Prostate gland (tissue), 2 donors: Measurements from ENCODE around the gene ABCC4. TPM values are rescaled to one million over a fixed set of nuclear protein-coding genes. Genes with fewer than 3 reads are reported as not detected.
A peak's percentile ranks its signal among the peaks of the same experiment; 100 is the strongest.

Source experiments
- DNase-seq: peaks from one replicate; pipeline ENCODE4 v3.0.0-alpha.2; 2019; ENCODE audit warnings: low spot score
- H3K27ac ChIP-seq, 2 donors: fragments of 200-600 bp; sonication (generic); 2 replicates each; pipeline ENCODE4 v1.5.1; 2017 to 2019
- H3K27me3 ChIP-seq: fragments of 200-600 bp; sonication (generic); replicated peaks from 2 replicates; pipeline ENCODE4 v1.5.1; 2019; ENCODE audit not compliant: insufficient read depth
- H3K36me3 ChIP-seq, 2 donors: fragments of 200-600 bp; sonication (generic); 1 replicate in 1 of 2; 2 replicates in 1 of 2; pipeline versions ENCODE4 v1.5.1 to v1.8.1; 2017 to 2019
- H3K4me1 ChIP-seq: fragments of 200-600 bp; sonication (generic); replicated peaks from 2 replicates; pipeline ENCODE4 v1.5.1; 2019
- H3K4me3 ChIP-seq, 2 donors: fragments of 200-600 bp; sonication (generic); 2 replicates each; pipeline ENCODE4 v1.5.1; 2017 to 2019
- H3K9me3 ChIP-seq: fragments of 200-600 bp; sonication (generic); 2 replicates; pipeline ENCODE4 v1.5.1; 2017
- POLR2A ChIP-seq: fragments of 450-650 bp; IDR thresholded peaks from one replicate; pipeline ENCODE4 v1.6.1; 2016; ENCODE audit warnings: antibody characterized with exemption, mild to moderate bottlenecking
- POLR2AphosphoS5 ChIP-seq: sonication (generic); formaldehyde crosslinking; IDR thresholded peaks from one replicate; pipeline ENCODE4 v1.6.1; 2017; ENCODE audit warnings: antibody characterized with exemption
- WGBS: methylation state at CpG from one replicate; pipeline ENCODE4 v1.1.5; 2018; 5-methylcytosine and 5-hydroxymethylcytosine counted together
- intact Hi-C: fragments of 100-400 bp; cut with DNase I; formaldehyde crosslinking; loops from one replicate; pipeline ENCODE4 v1.14.2; 2022
- total RNA-seq, 2 donors: library from RNA; depleted of rRNA; stranded (reverse); fragments of >200 nt; gene quantifications; one replicate each; pipeline ENCODE4 v1.1.0, GENCODE V29; 2016
- TF ChIP-seq, protein P1 (sequence below), 4 experiments: fragments of 200-600 bp in 2 of 4; fragments of 450-650 bp in 2 of 4; sonication (generic) in 2 of 4; IDR thresholded peaks; 1 replicate in 3 of 4; 2 replicates in 1 of 4; pipeline ENCODE4 v1.5.1; 2016 to 2019; ENCODE audit warnings: antibody characterized with exemption in 4 of 4, mild to moderate bottlenecking in 2 of 4, moderate library complexity in 2 of 4

The ABCC4 gene
- total RNA-seq, 2 donors from 2014 or later: 33.3 to 48.4 TPM

DNA sequence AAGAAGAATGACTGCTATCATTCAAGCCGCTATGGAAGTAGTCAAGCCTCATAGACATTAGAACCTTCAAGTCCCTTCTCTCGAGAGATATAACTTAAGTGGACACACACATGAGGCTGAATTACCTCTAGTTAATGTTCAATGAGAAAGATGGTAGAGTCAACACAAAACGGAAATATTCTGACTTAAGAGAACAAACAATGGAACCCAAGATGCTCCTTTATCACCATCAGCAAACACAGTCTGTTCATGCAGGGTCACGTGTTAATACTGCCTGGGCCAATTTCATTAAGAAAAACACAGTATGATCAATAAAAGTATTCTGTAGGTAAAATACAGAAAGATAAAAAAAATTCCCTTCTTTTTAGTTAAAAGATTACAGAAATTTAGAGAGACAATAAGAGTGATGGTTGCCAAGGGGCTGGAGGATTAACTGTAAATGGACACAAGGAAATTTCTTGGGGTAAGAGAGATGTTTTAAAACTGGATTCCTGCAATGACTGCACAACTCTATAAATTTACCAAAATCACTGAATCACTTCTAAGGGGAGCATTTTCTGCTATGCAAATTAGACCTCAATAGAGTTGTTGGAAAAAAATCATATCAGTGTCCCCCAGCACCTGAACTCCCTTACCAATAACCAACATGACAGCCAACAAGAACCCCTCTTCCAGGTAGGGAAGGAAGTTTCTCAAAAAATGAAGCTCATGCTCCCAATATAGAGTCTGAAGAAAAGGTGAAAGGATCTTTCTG, 256.6 kb downstream of the ABCC4 start:
- TF ChIP-seq, protein P1, sequence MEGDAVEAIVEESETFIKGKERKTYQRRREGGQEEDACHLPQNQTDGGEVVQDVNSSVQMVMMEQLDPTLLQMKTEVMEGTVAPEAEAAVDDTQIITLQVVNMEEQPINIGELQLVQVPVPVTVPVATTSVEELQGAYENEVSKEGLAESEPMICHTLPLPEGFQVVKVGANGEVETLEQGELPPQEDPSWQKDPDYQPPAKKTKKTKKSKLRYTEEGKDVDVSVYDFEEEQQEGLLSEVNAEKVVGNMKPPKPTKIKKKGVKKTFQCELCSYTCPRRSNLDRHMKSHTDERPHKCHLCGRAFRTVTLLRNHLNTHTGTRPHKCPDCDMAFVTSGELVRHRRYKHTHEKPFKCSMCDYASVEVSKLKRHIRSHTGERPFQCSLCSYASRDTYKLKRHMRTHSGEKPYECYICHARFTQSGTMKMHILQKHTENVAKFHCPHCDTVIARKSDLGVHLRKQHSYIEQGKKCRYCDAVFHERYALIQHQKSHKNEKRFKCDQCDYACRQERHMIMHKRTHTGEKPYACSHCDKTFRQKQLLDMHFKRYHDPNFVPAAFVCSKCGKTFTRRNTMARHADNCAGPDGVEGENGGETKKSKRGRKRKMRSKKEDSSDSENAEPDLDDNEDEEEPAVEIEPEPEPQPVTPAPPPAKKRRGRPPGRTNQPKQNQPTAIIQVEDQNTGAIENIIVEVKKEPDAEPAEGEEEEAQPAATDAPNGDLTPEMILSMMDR (IDR thresholded peaks at IDR 0.05): no peak
- TF ChIP-seq POLR2AphosphoS5: no peak
- TF ChIP-seq POLR2A: no peak
- no peaks in the 10 kb centered on the region for H3K36me3 ChIP-seq
- no peaks in the 10 kb centered on the region for H3K27me3 ChIP-seq
- DNase-seq: no peak
- no peak overlapping the region for H3K27ac ChIP-seq
- no peaks in the 10 kb centered on the region for H3K9me3 ChIP-seq
- H3K4me1 ChIP-seq: no peaks in the 10 kb centered on the region
- H3K4me3 ChIP-seq: no peak overlapping the region
- intact Hi-C loops: no loop called here
- 74% methylated on average over 4 of the region's 4 CpGs for WGBS

DNA sequence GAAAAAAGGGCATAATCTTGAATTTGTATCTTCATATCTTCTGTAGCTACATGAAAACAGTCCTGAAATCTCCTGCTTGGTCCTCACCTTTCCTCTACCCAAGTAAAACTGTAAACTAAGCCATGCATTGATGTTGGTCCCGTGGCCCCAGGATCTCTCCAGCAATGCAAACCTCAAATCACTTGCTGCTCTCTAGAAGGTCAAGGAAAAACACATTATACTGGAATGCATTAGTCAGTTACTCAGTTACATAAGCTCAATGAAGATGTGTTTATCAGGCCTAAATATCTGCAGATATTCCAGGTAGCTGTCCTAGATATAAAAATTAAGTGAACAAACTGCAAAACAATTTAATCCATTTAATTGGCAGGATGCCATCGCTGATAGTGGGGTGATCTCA, 261.8 kb downstream of the ABCC4 start:
- TF ChIP-seq POLR2A: no peak
- TF ChIP-seq, protein P1 (IDR thresholded peaks at IDR 0.05): no peak
- no peak for TF ChIP-seq POLR2AphosphoS5
- WGBS: 92% methylated on average over 2 of the region's 2 CpGs
- Histone ChIP-seq H3K36me3 (no peaks in the 10 kb centered on the region), H3K4me1 (no peaks in the 10 kb centered on the region), H3K4me3 (no peak overlapping the region), H3K27ac (no peak overlapping the region), H3K9me3 (no peaks in the 10 kb centered on the region), H3K27me3 (no peaks in the 10 kb centered on the region)
- intact Hi-C loops: no loop called here
- no peak for DNase-seq

DNA sequence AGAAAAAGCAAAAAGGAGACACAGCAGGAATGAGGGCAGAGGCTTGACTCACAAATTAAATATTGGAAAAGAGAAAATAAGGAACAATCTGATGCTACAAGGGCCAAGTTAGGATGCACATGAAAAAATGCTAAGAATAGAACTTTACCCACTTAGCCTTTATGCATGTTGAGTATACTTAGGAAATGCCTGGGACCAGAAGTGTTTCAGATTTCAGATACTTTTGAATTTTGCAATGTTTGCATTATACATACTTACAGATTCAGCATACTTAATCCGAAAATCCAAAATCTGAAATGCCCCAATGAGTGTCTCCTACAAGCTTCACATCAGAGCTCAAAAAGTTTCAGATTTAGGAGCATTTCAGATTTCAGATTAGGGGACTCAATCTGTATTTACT, 262.3 kb downstream of the ABCC4 start:
- intact Hi-C loops: no loop called here
- Histone ChIP-seq H3K9me3 (no peaks in the 10 kb centered on the region), H3K4me1 (no peaks in the 10 kb centered on the region), H3K4me3 (no peak overlapping the region), H3K27me3 (no peaks in the 10 kb centered on the region), H3K27ac (no peak overlapping the region), H3K36me3 (no peaks in the 10 kb centered on the region)
- WGBS: 100% methylated on average over 1 of the region's 1 CpG
- no peak for DNase-seq
- TF ChIP-seq POLR2A: no peak
- no peak for TF ChIP-seq POLR2AphosphoS5
- TF ChIP-seq, protein P1 (IDR thresholded peaks at IDR 0.05): no peak

DNA sequence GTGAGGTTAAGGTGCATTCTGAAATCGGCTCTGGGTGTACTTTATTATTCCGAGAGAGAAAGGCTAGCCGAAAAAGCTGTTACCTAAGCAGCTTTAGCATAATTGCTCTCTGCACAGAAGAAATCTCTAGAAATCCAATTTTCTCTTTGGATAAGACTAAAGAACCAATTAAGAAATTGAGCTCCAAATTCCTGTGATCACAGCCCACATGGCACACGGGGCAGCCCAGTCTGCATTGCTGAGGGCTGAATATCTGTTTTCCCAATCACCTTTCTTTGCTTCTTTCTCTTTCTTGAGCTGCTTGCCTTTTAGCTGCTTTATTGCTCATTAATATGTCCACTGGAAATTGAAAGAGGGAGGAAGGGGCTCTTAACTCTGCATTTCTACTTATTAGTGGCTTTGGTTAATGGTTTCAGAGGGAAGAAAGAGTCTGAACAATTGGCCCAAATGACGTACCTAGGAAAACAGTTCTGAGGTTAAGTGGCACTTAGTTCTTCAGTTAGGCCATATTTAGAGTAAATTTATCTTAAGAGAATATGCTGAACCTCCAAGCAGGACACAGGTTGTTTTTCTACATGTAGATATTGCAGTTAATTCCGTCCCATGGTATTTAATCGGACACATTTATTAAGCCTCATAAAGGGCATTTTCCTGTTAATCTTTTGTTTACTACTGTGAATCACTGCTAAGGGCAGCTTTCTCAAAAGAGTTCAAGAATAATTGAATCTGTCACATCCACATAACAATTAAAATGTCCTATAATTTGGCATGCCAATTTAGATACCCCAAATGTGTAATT, 265.7 kb downstream of the ABCC4 start:
- Histone ChIP-seq H3K9me3 (no peaks in the 10 kb centered on the region), H3K4me3 (no peak overlapping the region), H3K27ac (no peak overlapping the region), H3K27me3 (no peaks in the 10 kb centered on the region), H3K4me1 (no peaks in the 10 kb centered on the region), H3K36me3 (no peaks in the 10 kb centered on the region)
- DNase-seq: peak; percentile 5
- intact Hi-C loops: no loop called here
- TF ChIP-seq POLR2AphosphoS5: peak; percentile 85
- TF ChIP-seq POLR2A: no peak
- WGBS: 69% methylated on average over 7 of the region's 7 CpGs

DNA sequence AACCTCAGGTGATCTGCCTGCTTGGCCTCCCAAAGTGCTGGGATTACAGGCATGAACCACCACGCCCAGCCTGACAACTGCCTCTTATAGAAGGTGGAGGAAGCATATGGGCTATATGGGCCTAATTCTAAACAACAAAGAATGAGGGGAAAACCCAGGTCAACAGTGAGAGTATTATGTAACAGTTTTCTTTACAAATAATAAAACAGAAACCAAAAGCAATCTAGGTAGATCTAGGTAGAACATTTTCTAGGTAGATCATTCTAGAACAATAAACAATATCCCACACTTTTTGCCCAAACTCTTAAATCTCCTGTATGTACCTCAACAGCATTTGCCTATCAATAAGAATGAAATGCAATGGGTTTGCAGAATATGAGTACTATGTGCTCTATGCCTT, 267.4 kb downstream of the ABCC4 start:
- Histone ChIP-seq H3K4me3 (no peak overlapping the region), H3K27me3 (no peaks in the 10 kb centered on the region), H3K27ac (no peak overlapping the region), H3K9me3 (no peaks in the 10 kb centered on the region), H3K4me1 (no peaks in the 10 kb centered on the region), H3K36me3 (no peaks in the 10 kb centered on the region)
- no peak for DNase-seq
- TF ChIP-seq POLR2A (no peak), POLR2AphosphoS5 (no peak)
- TF ChIP-seq, protein P1 (IDR thresholded peaks at IDR 0.05): no peak
- intact Hi-C loops: no loop called here
- 100% methylated on average over 1 of the region's 1 CpG for WGBS
